NCI-H1105 treated with DMSO at 0.1 percent for 48 hours (cell line): ENCODE data around the gene SCTR.

Experiments
- DNase-seq: peaks from one replicate; lab custom pipeline; 2025; lab: John Stamatoyannopoulos, UW

Gene SCTR

GRCh38 chr2:119523383-119523951, 816 bp downstream of the SCTR start:
- DNase-seq, result peak; percentile 31

GRCh38 chr2:119522671-119523070, 1.6 kb downstream of the SCTR start:
- peak; percentile 7 for DNase-seq

GRCh38 chr2:119521433-119522050, 2.7 kb downstream of the SCTR start:
- no peak for DNase-seq

GRCh38 chr2:119520696-119521432, 3.4 kb downstream of the SCTR start:
- peak; percentile 7 for DNase-seq

- DNase-seq, result no peak
Observed at GRCh38 chr2:119519057-119519408, 5.2 kb downstream of the SCTR start.

- no peak for DNase-seq
Observed at GRCh38 chr2:119518401-119519056, 5.8 kb downstream of the SCTR start.

- peak; percentile 13 for DNase-seq
Observed at GRCh38 chr2:119517433-119517832, 6.8 kb downstream of the SCTR start.

- DNase-seq, result no peak
Observed at GRCh38 chr2:119516121-119516520, 8.2 kb downstream of the SCTR start.

GRCh38 chr2:119513832-119514231, 10.5 kb downstream of the SCTR start:
- DNase-seq, result no peak

GRCh38 chr2:119512946-119513345, 11.3 kb downstream of the SCTR start:
- DNase-seq, result no peak

GRCh38 chr2:119511989-119512388, 12.3 kb downstream of the SCTR start:
- no peak for DNase-seq

GRCh38 chr2:119508756-119509155, 15.5 kb downstream of the SCTR start:
- no peak for DNase-seq

GRCh38 chr2:119496682-119497081, 27.6 kb downstream of the SCTR start:
- no peak for DNase-seq

- DNase-seq, result no peak
Observed at GRCh38 chr2:119495948-119496347, 28.3 kb downstream of the SCTR start.

GRCh38 chr2:119494163-119494790, 30.0 kb downstream of the SCTR start:
- no peak for DNase-seq

GRCh38 chr2:119491776-119492525, 32.3 kb downstream of the SCTR start:
- DNase-seq, result no peak

- no peak for DNase-seq
Observed at GRCh38 chr2:119490653-119491195, 33.6 kb downstream of the SCTR start.

- no peak for DNase-seq
Observed at GRCh38 chr2:119490106-119490505, 34.2 kb downstream of the SCTR start.

GRCh38 chr2:119489232-119489952, 34.9 kb downstream of the SCTR start:
- no peak for DNase-seq

- no peak for DNase-seq
Observed at GRCh38 chr2:119488245-119489214, 35.8 kb downstream of the SCTR start.
